Mesendoderm (in vitro differentiated cells): Measurements from ENCODE around the gene PCYT2.

Experiments used
- DNase-seq: peaks from one replicate; pipeline ENCODE4 v3.0.0; 2013
- H2AK5ac ChIP-seq: 2 replicates; pipeline ENCODE4 v1.6.1; 2013; ENCODE audit warnings: low read length, inconsistent platforms
- H2BK120ac ChIP-seq: 2 replicates; pipeline ENCODE4 v1.6.1; 2013; ENCODE audit warnings: low read depth, mild to moderate bottlenecking, low read length, moderate library complexity, mixed read lengths
- H2BK15ac ChIP-seq: replicated peaks from 2 replicates; pipeline ENCODE4 v1.6.1; 2013; ENCODE audit warnings: low read depth, mild to moderate bottlenecking, moderate library complexity
- H2BK5ac ChIP-seq: 2 replicates; pipeline ENCODE4 v1.6.1; 2013; ENCODE audit warnings: low read length, inconsistent platforms
- H3K18ac ChIP-seq: 2 replicates; pipeline ENCODE4 v1.6.1; 2013; ENCODE audit warnings: mild to moderate bottlenecking, low read length, mixed read lengths
- H3K23ac ChIP-seq: one replicate; pipeline ENCODE4 v1.6.1; 2013; ENCODE audit warnings: low read length
- H3K27ac ChIP-seq: 2 replicates; pipeline ENCODE4 v1.5.1; 2013; ENCODE audit warnings: low read depth, mild to moderate bottlenecking, inconsistent platforms, low read length, moderate library complexity
- H3K27me3 ChIP-seq: 2 replicates; pipeline ENCODE4 v1.6.1; 2013; ENCODE audit warnings: low read length, control low read depth, mild to moderate bottlenecking, inconsistent platforms; ENCODE audit not compliant: insufficient read depth, poor library complexity
- H3K36me3 ChIP-seq: 2 replicates; pipeline ENCODE4 v1.6.1; 2013; ENCODE audit warnings: low read length, inconsistent platforms; ENCODE audit not compliant: control insufficient read depth, insufficient read depth
- H3K4ac ChIP-seq: one replicate; pipeline ENCODE4 v1.6.1; 2013; ENCODE audit warnings: low read depth, mild to moderate bottlenecking, low read length, moderate library complexity
- H3K4me1 ChIP-seq: 2 replicates; pipeline ENCODE4 v1.6.1; 2013; ENCODE audit warnings: low read depth, low read length, inconsistent platforms; ENCODE audit not compliant: control insufficient read depth
- H3K4me2 ChIP-seq: 2 replicates; pipeline ENCODE4 v1.6.1; 2013; ENCODE audit warnings: low read length
- H3K4me3 ChIP-seq: 2 replicates; pipeline ENCODE4 v1.5.1; 2013; ENCODE audit warnings: mild to moderate bottlenecking, low read length
- H3K56ac ChIP-seq: one replicate; pipeline ENCODE4 v1.6.1; 2013; ENCODE audit warnings: low read length
- H3K79me1 ChIP-seq: 2 replicates; pipeline ENCODE4 v1.6.1; 2013; ENCODE audit warnings: low read length, inconsistent platforms
- H3K79me2 ChIP-seq: 2 replicates; pipeline ENCODE4 v1.6.1; 2013; ENCODE audit warnings: mild to moderate bottlenecking, low read length; ENCODE audit not compliant: control insufficient read depth, insufficient read depth
- H3K9ac ChIP-seq: 2 replicates; pipeline ENCODE4 v1.6.1; 2013; ENCODE audit warnings: low read length, inconsistent platforms
- H4K5ac ChIP-seq: one replicate; pipeline ENCODE4 v1.6.1; 2013; ENCODE audit warnings: low read length
- H4K8ac ChIP-seq: one replicate; pipeline ENCODE4 v1.6.1; 2013; ENCODE audit warnings: low read depth, mild to moderate bottlenecking, control low read depth, low read length, moderate library complexity
- WGBS: extraction: QIAGEN DNeasy Blood & Tissue Kit; methylation state at CpG from one replicate; pipeline ENCODE4 v1.1.7; 2013; ENCODE audit warnings: low lambda C conversion rate, missing lambda C conversion rate; ENCODE audit not compliant: insufficient coverage; ENCODE audit errors: extremely low coverage; 5-methylcytosine and 5-hydroxymethylcytosine counted together

The PCYT2 gene

GRCh38 chr17:81903415-81903831 is 7.8 kb downstream of the PCYT2 start:
- Histone ChIP-seq H3K27ac (no peak overlapping the region), H3K4me2 (no peak overlapping the region), H3K18ac (no peak overlapping the region), H4K5ac (no peak overlapping the region), H2BK5ac (no peak overlapping the region), H3K27me3 (no peaks in the 10 kb centered on the region), H3K23ac (no peak overlapping the region), H4K8ac (no peak overlapping the region), H3K79me2 (no peaks in the 10 kb centered on the region), H3K4me3 (no peak overlapping the region), H3K9ac (no peak overlapping the region), H2BK15ac (no peak overlapping the region), H3K4me1 (no peaks in the 10 kb centered on the region), H3K56ac (no peak overlapping the region), H2BK120ac (no peak overlapping the region), H3K36me3 (peaks cover 4% of the 10 kb centered on the region), H2AK5ac (no peak overlapping the region), H3K79me1 (no peaks in the 10 kb centered on the region), H3K4ac (no peak overlapping the region)
- WGBS, result no CpG with 5 or more reads among the region's 10 CpGs
- no peak for DNase-seq

GRCh38 chr17:81902653-81903414 is 8.4 kb downstream of the PCYT2 start:
- no peak overlapping the region for H2BK15ac ChIP-seq
- no peak for DNase-seq
- H3K23ac ChIP-seq, result no peak overlapping the region
- H3K79me2 ChIP-seq, result no peaks in the 10 kb centered on the region
- H3K4ac ChIP-seq, result no peak overlapping the region
- no peak overlapping the region for H4K5ac ChIP-seq
- no peak overlapping the region for H2BK120ac ChIP-seq
- WGBS, result no CpG with 5 or more reads among the region's 47 CpGs
- no peak overlapping the region for H4K8ac ChIP-seq
- no peaks in the 10 kb centered on the region for H3K4me1 ChIP-seq
- H3K36me3 ChIP-seq, result peaks cover 6% of the 10 kb centered on the region
- no peaks in the 10 kb centered on the region for H3K27me3 ChIP-seq
- no peaks in the 10 kb centered on the region for H3K79me1 ChIP-seq
- H3K4me2 ChIP-seq, result no peak overlapping the region
- no peak overlapping the region for H2AK5ac ChIP-seq
- H3K56ac ChIP-seq, result peak overlapping the region; percentile 78
- no peak overlapping the region for H3K4me3 ChIP-seq
- H3K9ac ChIP-seq, result peak overlapping the region; percentile 61
- no peak overlapping the region for H3K27ac ChIP-seq
- H3K18ac ChIP-seq, result no peak overlapping the region
- H2BK5ac ChIP-seq, result no peak overlapping the region

- no peaks in the 10 kb centered on the region for H3K4me1 ChIP-seq
- DNase-seq, result peak; percentile 46
- no peaks in the 10 kb centered on the region for H3K27me3 ChIP-seq
- H3K4me2 ChIP-seq, result peak within 1 kb of the TSS; percentile 48
- peak within 1 kb of the TSS; percentile 78 for H3K56ac ChIP-seq
- H3K4ac ChIP-seq, result no peak within 1 kb of the TSS
- no CpG with 5 or more reads among the region's 79 CpGs for WGBS
- peak within 1 kb of the TSS; percentile 61 for H3K9ac ChIP-seq
- peaks cover 6% of the 10 kb centered on the region for H3K36me3 ChIP-seq
- no peaks in the 10 kb centered on the region for H3K79me2 ChIP-seq
- H3K23ac ChIP-seq, result peak within 1 kb of the TSS; percentile 85
- H2AK5ac ChIP-seq, result no peak within 1 kb of the TSS
- no peak within 1 kb of the TSS for H2BK120ac ChIP-seq
- H3K27ac ChIP-seq, result no peak within 1 kb of the TSS
- no peak within 1 kb of the TSS for H4K5ac ChIP-seq
- no peak within 1 kb of the TSS for H4K8ac ChIP-seq
- H3K18ac ChIP-seq, result no peak within 1 kb of the TSS
- H3K79me1 ChIP-seq, result no peaks in the 10 kb centered on the region
- no peak within 1 kb of the TSS for H3K4me3 ChIP-seq
- no peak within 1 kb of the TSS for H2BK5ac ChIP-seq
- no peak within 1 kb of the TSS for H2BK15ac ChIP-seq
Observed at GRCh38 chr17:81902023-81902652, 9.1 kb downstream of the PCYT2 start, which contains the start of gene NPB. NPB (plus strand) TSS chr17:81902238; CDS start chr17:81902278, 40 bp downstream.

GRCh38 chr17:81901167-81902022 is 9.8 kb downstream of the PCYT2 start:
- Histone ChIP-seq H2BK15ac (no peak overlapping the region), H2BK120ac (no peak overlapping the region), H3K79me2 (no peaks in the 10 kb centered on the region), H4K5ac (no peak overlapping the region), H3K79me1 (no peaks in the 10 kb centered on the region), H3K36me3 (peaks cover 7% of the 10 kb centered on the region), H2AK5ac (no peak overlapping the region), H3K27me3 (no peaks in the 10 kb centered on the region), H4K8ac (no peak overlapping the region), H3K4me1 (no peaks in the 10 kb centered on the region), H3K18ac (no peak overlapping the region), H3K56ac (peak overlapping the region; percentile 78), H3K4ac (no peak overlapping the region), H3K23ac (peak overlapping the region; percentile 85), H3K4me2 (peak overlapping the region; percentile 25), H3K27ac (no peak overlapping the region), H3K4me3 (no peak overlapping the region), H2BK5ac (no peak overlapping the region), H3K9ac (peak overlapping the region; percentile 38)
- WGBS, result no CpG with 5 or more reads among the region's 21 CpGs
- no peak for DNase-seq

GRCh38 chr17:81900181-81900820 is 10.9 kb downstream of the PCYT2 start:
- Histone ChIP-seq H3K79me1 (no peaks in the 10 kb centered on the region), H3K79me2 (no peaks in the 10 kb centered on the region), H3K27ac (no peak overlapping the region), H2BK120ac (no peak overlapping the region), H4K8ac (no peak overlapping the region), H3K23ac (no peak overlapping the region), H3K4me3 (no peak overlapping the region), H3K27me3 (no peaks in the 10 kb centered on the region), H2BK5ac (no peak overlapping the region), H3K36me3 (peaks cover 8% of the 10 kb centered on the region), H3K4me2 (no peak overlapping the region), H2BK15ac (no peak overlapping the region), H3K56ac (no peak overlapping the region), H4K5ac (no peak overlapping the region), H3K4me1 (no peaks in the 10 kb centered on the region), H3K4ac (no peak overlapping the region), H3K9ac (no peak overlapping the region), H2AK5ac (no peak overlapping the region), H3K18ac (no peak overlapping the region)
- DNase-seq, result no peak
- no CpG with 5 or more reads among the region's 18 CpGs for WGBS
